HG02840 (cell line): Measurements from ENCODE around the gene VWA8.

ENCODE experiments used
- ATAC-seq: cut with Tn5 transposase; IDR thresholded peaks from one replicate; pipeline ENCODE4 v1.9.1; 2021; ENCODE audit warnings: mild to moderate bottlenecking, moderate library complexity, moderate number of reproducible peaks; ENCODE audit not compliant: unreplicated experiment, low FRiP score

The VWA8 gene

DNA sequence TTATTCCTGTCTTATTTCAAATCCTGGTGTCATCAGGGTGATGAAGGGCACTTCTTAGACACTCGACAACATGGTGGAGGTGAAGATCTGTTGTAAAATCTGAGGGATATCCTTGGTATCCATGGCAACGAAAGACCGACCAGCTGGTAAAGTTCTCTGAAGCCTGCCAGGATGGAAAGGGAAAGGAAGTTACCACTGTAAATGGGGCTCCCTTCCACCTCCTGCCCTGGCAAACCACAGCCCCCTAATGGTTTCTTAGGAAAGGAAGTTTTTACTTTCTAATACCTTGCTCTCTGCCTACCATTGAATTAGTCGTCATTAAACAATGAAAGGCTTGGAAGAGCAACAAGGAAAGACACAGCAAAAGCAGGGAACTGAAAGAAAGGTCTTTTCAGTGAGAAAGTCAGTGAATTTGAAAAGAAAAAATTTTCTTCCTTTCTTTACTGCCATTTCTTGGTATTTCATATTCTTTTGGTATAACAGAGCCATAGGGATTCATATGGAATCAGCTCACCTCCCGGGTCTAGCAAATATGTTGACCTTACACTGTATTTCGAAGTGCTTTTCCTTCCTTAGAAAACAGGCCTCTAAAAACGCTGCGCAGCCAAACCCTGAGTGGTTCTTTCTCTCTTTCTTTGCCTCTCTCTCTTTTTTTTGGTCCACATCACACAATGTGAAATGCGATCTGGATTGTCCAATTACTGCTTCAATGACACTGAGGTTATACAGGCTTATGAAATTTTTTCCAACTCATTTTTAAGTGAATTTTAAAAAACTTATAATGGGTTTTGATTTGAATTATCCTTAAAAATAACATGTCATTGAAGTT is 392.6 kb downstream of the VWA8 start:
- ATAC-seq = no peak

DNA sequence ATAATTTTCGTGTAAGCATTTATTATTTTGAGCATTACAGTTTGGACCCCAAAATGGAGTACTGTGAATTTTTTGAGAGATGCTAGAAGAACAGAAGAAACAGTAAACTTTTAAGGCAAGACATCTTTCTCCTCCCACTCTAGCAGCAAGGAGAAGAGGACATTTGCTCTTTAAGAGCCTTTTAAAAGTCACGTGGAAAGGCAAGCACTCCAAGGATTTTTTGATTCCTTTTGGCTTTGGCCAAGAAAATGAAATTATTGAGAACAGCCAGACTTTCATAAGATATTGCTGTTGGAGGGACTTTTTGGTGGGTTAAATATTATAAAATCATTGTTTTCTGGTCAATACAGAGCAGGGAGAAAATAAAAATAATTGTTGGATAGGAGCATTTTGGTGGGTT is 393.5 kb downstream of the VWA8 start:
- no peak for ATAC-seq

DNA sequence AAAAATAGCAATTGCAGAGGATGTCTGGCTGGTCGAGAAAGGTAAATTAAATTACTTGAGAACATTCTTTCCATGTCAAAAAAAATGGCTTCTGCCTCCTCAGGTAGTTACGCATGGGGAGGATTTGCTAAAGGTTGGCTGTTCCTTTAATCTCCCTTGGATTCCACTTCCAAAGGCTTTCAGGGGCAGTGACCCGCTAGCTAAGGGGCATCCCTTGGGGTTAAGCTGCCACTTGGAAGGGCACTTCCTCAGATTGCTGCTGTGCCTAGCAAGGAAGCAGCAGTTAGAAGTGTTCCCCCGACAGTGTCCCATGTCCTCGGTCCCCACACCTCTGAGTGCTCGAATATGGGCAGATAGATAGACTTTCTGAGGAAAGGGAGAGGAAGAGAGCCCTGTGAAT is 395.1 kb downstream of the VWA8 start:
- ATAC-seq = no peak

DNA sequence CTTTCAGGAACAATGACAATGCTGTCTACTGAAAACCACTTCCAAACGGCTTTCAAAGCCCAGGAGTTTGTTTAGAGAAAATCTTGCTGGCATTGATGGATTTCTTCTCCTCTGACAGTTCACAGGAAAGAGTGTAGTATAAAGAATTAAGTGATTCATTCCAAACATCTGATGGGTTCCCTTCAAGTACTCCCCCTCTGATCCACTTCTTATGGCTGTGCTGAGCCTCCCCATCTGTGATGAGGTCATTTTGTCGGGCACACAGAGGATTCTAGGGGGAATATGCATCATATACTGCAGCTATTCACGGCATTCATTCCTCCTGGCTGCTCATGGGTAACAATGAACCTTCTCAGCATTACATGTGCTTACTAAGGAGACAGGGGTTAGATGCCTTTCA is 395.7 kb downstream of the VWA8 start:
- ATAC-seq = no peak

DNA sequence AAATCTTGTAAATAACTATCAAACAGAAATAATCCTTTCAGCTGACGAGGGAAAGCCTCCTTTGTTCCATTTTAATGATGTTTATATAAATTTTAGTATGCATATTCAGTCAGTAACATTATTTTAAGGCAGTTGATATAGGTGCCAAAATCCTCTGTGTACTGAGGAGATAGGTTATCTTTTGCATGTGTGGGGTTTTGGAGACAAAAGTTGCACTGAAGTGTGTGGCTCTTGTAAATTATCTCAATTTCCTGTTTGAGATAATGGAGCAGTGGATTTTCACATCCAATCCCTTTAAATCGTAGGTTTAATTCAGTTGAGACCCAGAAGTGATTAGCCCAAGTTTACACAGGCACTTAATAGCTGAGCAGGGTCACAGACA is 396.9 kb downstream of the VWA8 start:
- ATAC-seq = no peak

DNA sequence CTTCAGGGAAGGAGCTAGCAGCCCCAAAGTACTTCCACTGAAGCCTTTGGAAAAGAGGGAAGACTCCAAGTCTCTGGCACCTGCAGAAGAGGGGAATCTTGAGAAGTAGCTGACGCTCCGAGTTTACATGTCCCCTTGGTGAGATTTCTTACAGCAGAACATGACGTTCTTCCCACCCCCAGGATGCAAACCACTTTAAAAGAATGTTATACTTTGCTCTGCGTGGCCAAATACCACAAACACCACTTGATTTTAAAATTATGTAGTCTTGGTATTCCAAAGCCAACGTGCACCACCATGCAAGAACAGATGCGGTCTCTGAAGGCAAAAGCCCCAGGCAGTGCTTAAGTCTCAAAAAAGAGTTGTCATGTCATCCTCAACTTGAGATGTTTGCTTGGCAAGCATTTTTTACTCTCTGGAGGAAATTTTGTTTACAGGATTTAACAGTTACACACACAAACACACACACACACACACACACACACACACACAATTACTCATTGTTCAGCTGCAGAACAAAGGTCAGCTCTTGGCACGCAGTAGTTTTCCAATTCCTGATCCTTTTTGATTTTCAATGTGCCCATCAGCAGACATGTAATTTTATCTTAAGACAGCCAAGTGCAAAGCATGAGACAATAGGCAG is 397.4 kb downstream of the VWA8 start:
- no peak for ATAC-seq

DNA sequence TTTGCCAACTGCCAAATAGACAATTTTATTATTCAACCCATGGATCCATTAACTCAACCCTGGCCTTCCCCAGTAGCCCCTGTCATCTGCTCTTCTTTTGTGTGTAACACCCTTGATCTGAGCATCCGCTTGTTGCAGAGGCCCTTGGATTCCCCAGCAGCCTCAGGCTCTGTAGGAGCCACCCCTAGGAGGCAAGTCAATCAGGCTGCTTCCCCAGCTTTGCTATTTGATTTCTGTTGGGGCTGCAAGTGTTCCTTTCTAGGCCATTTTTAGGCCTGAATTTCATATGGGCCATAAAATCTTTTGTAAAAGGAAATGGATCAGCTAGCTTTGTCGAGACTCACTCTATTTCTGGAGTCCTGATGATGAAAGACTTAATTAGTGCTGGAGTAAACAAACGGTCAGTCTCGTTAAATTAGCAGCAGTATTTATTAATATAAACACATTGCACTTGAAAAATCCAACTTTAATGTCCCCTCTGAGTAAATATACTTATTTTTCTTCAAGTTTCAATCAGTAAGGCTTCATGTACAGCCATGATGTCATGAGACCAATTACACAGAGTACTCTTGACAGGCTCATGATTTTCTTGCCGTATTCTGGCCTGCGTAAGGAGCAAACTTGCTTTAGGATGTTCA is 398.2 kb downstream of the VWA8 start:
- ATAC-seq = no peak

DNA sequence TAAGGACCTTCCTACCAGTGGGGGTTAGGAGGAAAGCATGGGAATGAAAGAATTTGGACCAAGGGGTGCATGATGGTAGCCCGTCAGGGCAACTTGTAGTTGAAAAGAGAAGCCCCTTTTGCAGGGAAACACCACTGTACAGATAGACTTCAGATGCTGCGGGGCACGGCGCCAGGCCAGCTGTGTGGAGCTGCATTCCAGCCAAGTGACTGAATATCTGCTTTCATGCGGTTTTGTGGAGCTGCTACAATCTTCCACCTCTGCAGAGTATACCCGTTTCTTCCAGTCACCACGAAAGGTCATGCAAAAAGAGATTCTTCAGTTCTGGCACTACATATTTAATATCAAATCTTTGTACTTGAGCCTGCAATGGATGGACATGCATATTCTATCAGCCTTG is 398.8 kb downstream of the VWA8 start:
- no peak for ATAC-seq

DNA sequence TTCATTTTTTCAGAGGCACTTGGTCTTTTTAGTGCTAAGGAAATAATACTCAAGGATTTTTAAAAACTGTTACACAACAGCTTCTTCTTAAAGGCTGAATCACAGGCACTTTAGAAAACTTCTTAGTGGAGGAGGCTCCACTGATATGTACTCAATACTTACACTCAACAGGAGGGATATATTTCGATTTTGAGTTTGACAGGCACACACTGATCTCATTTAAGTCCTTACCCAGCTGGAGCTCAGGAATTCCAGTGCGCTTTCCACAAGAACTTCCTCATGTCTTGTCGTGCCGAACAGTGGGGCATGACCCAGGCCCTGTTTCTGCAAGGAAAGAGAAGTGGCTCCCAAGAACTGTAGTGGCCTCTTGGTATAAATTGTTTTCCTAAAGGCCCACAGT is 399.7 kb downstream of the VWA8 start:
- ATAC-seq = no peak

DNA sequence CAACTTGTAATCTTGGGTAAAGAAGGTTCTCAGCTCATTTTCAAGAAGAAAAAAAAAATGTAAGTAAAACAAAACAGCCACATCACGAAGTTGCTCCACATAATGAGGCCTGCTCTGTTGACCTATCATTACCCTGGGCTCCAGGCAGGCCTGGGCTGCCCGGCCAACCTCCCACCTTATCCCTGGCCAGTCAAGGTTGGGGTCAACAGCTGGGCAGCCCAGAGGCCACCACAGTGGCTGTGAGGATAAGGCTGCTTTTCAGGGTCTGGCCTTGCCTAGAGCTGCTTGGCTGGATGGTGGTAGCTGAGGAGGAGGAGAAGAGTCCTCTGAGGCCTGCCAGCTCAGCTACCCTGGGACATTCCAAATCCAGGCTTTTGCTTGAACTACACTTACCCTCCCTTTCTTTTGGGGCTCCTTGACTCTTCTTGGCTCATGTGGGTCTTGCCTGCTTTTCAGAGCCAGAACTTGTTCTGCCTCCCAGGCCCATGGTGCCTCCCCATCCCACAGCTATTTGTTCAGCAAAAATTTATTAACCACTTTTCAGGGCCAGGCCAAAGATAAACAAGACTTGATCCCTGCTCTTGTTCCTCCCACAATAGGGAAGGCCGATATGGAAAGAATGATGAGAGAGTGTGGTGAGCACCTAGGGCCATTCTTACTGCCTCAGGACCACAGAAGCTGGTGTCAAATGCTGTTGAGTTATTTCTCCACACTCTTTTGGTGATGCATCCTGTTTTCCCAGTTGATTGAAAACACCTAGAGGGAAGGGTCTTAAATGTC is 401.9 kb downstream of the VWA8 start:
- no peak for ATAC-seq

DNA sequence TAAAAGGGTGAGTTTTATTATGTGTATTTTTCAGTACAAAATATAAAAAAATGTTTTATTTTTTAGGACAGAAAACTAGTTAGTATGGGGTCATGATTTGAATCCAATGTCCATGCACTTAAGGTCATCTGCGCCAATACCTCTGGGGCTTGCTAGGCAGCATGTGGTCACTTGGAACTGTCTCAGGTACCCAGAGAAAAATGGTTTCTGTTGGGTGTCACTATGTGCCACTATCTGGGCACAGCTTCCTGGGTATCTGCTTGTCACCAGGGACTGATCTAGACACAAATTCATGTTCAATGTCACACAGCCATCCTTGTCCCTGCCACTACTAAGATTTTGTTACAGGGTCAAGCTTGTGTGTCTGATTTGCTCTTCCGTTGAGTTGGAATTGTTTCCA is 403.2 kb downstream of the VWA8 start:
- no peak for ATAC-seq

DNA sequence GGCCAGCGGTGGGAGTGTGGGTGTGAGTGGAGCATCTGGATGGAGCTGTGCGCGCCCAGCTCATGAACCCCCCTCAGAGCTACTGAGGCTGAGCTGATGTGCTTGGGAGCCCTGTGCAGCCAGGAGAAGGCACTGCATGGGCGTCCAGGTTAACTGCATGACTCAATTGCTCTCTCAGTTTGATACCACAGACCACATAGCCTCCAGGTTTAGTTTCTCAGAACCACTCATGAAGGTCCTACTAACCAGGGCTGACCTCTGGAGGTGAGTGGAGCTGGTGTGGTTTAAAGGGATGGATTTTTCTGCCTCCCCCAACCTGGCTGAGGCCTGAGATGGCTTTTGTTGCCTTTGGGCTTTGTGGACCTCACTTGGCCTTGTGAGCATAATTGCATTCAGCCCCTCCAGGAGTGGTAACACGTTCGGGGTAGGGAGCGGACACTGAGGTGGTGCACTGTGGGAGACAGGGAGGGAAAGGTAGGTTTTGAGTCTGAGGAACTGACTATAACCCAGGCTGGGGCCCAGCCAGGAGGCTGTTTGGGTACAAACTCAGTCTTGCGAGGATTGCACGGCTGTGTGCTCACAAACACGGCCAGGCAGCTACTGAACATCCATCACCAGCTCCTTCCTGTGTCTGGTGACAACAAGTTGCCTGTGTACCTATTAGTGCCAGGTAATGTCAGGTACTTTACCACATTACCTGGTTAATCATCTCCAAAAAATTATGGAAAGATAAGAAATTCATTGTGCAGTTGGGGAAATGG is 406.1 kb downstream of the VWA8 start:
- ATAC-seq = peak; percentile 63

DNA sequence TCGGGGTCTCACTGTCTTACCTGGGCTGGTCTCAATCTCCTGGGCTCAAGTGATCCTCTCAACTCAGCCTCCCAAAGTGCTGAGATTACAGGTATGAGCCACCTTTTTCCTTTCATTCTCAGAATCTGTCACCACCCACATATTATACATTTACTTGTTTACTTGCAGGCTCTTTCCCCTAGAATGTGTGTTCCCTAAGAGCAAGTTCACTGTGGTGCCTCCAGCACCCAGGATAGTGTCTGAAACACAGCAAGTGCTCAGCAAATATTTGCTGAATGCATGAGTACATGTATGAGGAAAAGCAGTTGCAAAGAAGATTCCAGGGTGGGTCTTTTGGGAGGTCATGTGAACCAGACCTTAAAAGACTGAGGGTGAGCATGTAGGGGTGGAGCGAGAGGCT is 406.7 kb downstream of the VWA8 start:
- ATAC-seq = no peak

DNA sequence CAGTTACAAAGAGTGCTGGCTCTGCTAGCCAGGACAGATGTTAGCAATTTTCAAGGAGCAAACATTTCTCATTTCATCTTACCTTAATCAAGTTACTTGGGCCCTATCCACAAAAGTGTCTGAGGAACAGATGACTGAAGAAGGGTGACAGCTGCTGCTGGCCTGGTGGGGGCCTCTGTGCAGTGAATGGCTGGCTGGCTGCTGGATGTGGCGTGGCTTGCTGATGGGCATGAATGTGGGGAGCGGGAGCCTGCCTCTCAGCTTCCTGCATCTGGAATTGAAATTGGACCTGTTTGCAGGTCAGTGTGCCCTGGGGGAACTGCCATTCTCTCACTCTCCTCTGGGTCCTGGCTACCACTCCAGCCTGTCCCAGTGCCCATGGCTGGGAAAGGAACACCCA is 408.9 kb downstream of the VWA8 start:
- ATAC-seq = no peak

DNA sequence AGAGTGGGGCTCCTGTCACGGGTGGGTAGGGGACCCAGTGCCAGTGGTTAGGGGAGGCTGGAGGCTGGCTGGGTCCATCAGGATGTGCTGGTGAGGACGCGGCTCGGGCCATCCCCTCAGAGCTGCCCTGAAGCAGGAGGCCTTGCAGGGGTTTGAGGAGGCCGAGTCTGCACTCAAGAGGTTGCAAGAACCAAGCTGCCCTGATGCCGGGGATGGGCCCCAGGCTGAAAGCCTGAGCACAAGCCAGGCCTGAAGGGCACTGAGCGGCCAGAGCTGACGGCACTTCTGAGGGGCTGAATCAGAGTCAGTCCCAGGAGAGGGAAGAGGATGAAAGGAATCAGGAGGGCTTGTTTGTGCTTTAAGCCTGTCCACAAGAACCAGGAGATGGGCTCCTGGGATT is 410.6 kb downstream of the VWA8 start:
- ATAC-seq = no peak

DNA sequence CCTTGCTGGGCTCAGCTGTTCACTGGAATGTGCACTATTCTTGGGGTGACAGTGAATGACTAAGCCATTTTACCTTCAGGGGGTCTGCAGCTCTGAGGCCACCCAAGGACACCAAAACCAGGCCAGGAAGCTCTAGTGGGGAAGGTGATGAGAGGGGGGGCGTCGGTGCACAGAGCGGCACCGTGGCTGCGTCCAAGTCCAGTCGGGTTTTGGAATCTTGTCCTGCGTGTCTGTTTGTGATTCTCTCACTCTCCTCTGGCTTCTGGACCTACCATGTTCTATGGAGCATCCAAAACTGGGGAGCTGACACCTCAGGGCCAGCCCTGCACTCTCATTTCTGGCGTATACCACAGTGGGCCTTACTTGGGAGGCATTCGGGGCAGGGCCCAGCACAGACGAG is 411.4 kb downstream of the VWA8 start:
- ATAC-seq = no peak

DNA sequence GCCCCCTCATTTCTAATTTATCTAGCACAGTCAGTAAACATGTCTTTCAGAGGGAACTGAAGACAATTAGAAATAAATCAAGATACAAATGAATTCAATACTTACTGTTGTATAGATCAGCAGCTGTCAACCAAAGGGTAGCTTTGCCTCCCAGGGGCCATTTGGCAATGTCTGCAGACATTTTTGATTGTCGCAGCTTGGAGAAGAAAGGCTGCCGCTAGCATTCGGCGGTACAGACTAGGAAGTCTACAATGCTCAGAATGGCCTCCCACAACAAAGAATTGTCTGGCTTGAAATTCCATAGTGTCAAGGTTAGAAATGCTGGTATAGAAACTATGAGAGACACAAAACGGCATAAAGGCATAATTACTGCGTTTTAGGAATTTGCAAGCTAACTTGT is 412.0 kb downstream of the VWA8 start:
- no peak for ATAC-seq

DNA sequence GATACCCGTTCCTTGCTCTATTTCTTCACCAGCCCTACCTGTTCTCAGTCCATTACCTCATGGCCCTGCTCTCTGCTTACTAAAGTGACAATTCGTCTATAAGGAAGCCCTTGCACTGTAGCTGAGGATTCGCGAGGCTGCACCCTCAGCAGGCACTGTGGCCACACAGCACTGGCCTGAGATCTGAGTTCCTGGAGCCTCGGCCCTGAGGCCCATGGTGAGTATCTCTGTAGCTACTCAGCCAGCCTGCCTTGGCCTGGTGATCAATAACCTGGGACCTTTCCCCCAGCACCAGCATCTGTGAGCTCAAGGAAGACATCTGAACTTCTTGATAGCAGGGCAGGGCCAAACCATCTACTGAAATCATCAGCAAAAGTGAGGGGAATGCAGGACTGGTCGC is 412.9 kb downstream of the VWA8 start:
- ATAC-seq = no peak

DNA sequence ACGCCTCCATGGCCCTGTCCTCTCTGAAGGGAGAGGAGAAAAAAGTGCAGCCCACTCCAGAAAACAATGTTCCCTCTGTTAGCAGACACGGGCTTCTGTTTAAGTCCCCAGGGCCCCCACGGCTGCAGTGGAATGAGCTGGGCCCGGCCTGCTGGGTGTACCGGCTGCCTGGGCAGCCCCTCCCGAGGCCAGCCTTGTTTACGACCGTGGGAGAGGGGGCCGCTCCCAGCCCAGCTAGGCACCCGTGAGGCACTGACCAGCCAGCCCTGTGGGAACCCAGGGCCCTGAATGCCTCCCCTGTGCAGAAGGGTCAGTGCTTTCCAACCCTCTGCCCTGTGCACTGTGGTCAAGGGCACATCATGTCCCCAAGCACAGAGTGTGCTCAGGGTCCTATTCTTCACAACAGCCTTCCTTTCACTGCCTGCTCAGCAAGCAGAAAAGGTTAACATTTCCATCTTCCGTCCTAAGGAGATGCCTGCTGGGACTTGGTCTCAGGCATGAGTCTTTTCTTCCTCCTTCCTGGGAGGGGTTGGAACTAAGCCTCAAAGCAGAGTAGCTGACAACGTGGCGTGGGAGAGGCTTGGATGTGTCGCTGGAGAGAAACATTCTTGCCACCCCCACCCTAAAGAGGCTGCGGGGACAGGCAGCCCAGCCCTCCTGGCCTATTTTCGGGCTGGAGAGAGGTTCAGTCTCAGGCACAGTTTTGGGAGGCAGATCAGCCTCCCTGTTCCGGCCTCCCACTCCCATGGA is 413.5 kb downstream of the VWA8 start:
- no peak for ATAC-seq
